OCI-M2 (cell line): Measurements from ENCODE around the gene SLC1A4.
"Not testable (repeated sequence)": the region's sequence is repeated elsewhere in the genome, so short reads cannot be mapped to it uniquely, and the experiment has no call there.

Experiments used
- DNase-seq: peaks from one replicate; lab custom pipeline; 2025; ENCODE audit not compliant: unreplicated experiment; lab: John Stamatoyannopoulos, UW

SLC1A4 gene

GRCh38 chr2:65025453-65026123 lies 36.4 kb downstream of the SLC1A4 start:
- no peak for DNase-seq

GRCh38 chr2:65026154-65026553 lies 37.0 kb downstream of the SLC1A4 start:
- DNase-seq = no peak

- DNase-seq = no peak
Measured at GRCh38 chr2:65026704-65027464, 37.7 kb downstream of the SLC1A4 start.

- no peak for DNase-seq
Measured at GRCh38 chr2:65027616-65028244, 38.5 kb downstream of the SLC1A4 start.

GRCh38 chr2:65030476-65031332 lies 41.5 kb downstream of the SLC1A4 start:
- no peak for DNase-seq

- DNase-seq = no peak
Measured at GRCh38 chr2:65031341-65032018, 42.3 kb downstream of the SLC1A4 start.

GRCh38 chr2:65032019-65032975 lies 43.1 kb downstream of the SLC1A4 start:
- no peak for DNase-seq

GRCh38 chr2:65033178-65033577 lies 44.0 kb downstream of the SLC1A4 start:
- no peak for DNase-seq

- not testable (repeated sequence) for DNase-seq
Measured at GRCh38 chr2:65033667-65034066, 44.5 kb downstream of the SLC1A4 start.

GRCh38 chr2:65035351-65035943 lies 46.2 kb downstream of the SLC1A4 start:
- no peak for DNase-seq

- DNase-seq = no peak
Measured at GRCh38 chr2:65037178-65037577, 48.0 kb downstream of the SLC1A4 start.

- no peak for DNase-seq
Measured at GRCh38 chr2:65039640-65040039, 50.4 kb downstream of the SLC1A4 start.

- DNase-seq = no peak
Measured at GRCh38 chr2:65040400-65041261, 51.4 kb downstream of the SLC1A4 start.

- DNase-seq = no peak
Measured at GRCh38 chr2:65043001-65043400, 53.8 kb downstream of the SLC1A4 start.

GRCh38 chr2:65044097-65044735 lies 55.0 kb downstream of the SLC1A4 start:
- DNase-seq = no peak

- DNase-seq = no peak
Measured at GRCh38 chr2:65045651-65046050, 56.5 kb downstream of the SLC1A4 start.

- no peak for DNase-seq
Measured at GRCh38 chr2:65046633-65047407, 57.6 kb downstream of the SLC1A4 start.
